Measurements from ENCODE around the gene SCAP.
A peak's percentile ranks its signal among the peaks of the same experiment; 100 is the strongest.

Gene SCAP

GRCh38 chr3:47379411-47379899 is 96.3 kb downstream of the SCAP start:
- Histone ChIP-seq H3K4me1 (ENCODE audit: control insufficient read depth in 1 of 2, insufficient read depth in 1 of 2, low read depth in 1 of 2, low read length in 1 of 2) (peaks cover 42 to 49% of the 10 kb centered on the region in 2 experiments), H3K9me3 (no peaks in the 10 kb centered on the region), H3K4me3 (ENCODE audit: low read depth in 1 of 2, low read length in 1 of 2) (peak overlapping the region; percentile 84 to 88), H3K27ac (peak overlapping the region; percentile 93), H3K36me3 (peaks cover 5% of the 10 kb centered on the region), H3K27me3 (no peaks in the 10 kb centered on the region)
- TF ChIP-seq CTCF (IDR thresholded peaks at IDR 0.05) = no peak

DNA sequence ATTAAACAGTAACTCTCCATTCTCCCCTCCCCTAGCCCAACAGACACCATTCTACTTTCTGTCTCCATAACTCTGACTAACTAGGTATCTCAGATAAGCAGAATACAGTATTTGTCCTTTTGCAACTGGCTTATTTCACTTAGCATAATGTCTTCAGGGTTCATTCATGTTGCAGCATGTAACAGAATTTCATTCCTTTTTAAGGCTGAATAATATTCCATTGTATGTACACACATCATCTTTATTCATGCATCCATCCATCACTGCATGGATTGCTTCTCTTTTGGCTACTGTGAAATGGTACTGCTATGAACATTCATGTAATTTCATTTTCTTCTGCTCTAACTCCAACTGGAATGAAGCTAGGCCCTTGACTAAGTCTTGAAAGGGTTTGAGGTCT is 96.9 kb downstream of the SCAP start:
- H3K27ac ChIP-seq = no peak overlapping the region
- TF ChIP-seq CTCF (IDR thresholded peaks at IDR 0.05) = no peak
- H3K4me1 ChIP-seq (ENCODE audit: control insufficient read depth in 1 of 2, insufficient read depth in 1 of 2, low read depth in 1 of 2, low read length in 1 of 2) = peaks cover 42 to 49% of the 10 kb centered on the region in 2 experiments
- no peaks in the 10 kb centered on the region for H3K27me3 ChIP-seq
- peaks cover 5% of the 10 kb centered on the region for H3K36me3 ChIP-seq
- H3K4me3 ChIP-seq (ENCODE audit: low read depth in 1 of 2, low read length in 1 of 2) = no peak overlapping the region
- H3K9me3 ChIP-seq = no peaks in the 10 kb centered on the region

GRCh38 chr3:47377186-47377585 is 98.6 kb downstream of the SCAP start:
- H3K27ac ChIP-seq = peak overlapping the region; percentile 71

DNA sequence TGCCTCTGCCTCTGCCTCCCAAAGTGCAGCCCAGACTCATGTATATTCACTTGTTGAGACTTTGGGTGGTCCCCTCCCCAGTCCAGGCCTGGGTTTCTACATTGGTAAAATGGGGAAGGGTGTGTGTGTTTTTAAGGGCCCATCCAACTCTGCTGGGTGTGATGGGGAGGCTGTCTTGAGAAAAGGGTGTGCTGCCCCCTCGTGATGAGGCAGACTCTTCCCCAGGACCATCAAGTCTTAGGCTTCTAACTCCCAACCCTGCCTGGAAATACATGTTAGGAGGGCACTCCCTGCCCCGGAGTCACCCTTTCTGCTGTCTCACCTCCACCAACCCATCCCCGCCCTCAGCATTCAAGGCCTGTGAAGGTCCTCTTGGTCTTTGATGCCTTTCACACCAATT is 99.3 kb downstream of the SCAP start:
- Histone ChIP-seq H3K27ac (peak overlapping the region; percentile 71), H3K4me1 (ENCODE audit: control insufficient read depth in 1 of 2, insufficient read depth in 1 of 2, low read depth in 1 of 2, low read length in 1 of 2) (peaks cover 53 to 58% of the 10 kb centered on the region in 2 experiments), H3K36me3 (no peaks in the 10 kb centered on the region), H3K27me3 (no peaks in the 10 kb centered on the region), H3K4me3 (ENCODE audit: low read depth in 1 of 2, low read length in 1 of 2) (no peak overlapping the region), H3K9me3 (no peaks in the 10 kb centered on the region)
- TF ChIP-seq CTCF (IDR thresholded peaks at IDR 0.05) = no peak

More at GRCh38 chr3:47377186-47377585, 98.6 kb downstream of the SCAP start:
- Histone ChIP-seq H3K4me1 (ENCODE audit: control insufficient read depth in 1 of 2, insufficient read depth in 1 of 2, low read depth in 1 of 2, low read length in 1 of 2) (peaks cover 53 to 58% of the 10 kb centered on the region in 2 experiments), H3K4me3 (ENCODE audit: low read depth in 1 of 2, low read length in 1 of 2) (no peak overlapping the region), H3K9me3 (no peaks in the 10 kb centered on the region), H3K27me3 (no peaks in the 10 kb centered on the region), H3K36me3 (no peaks in the 10 kb centered on the region)
- TF ChIP-seq CTCF (IDR thresholded peaks at IDR 0.05) = no peak

DNA sequence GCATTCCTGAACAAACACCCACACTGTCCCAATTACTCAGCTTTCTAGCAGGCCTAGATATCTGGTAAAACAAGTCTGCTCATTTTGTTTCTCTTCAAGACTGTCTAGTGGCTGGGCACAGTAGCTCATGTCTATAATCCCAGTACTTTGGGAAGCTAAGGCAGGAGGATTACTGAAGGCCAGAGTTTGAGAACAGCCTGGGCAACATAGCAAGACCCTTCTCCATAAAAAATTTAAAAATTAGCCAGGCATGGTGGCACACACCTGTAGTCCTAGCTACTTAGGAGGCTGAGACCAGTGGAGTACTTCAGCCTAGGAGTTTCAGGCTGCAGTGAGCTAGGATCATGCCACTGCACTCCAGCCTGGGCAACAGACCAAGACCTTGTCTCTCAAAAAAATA is 101.2 kb downstream of the SCAP start:
- Histone ChIP-seq H3K27ac (no peak overlapping the region), H3K9me3 (no peaks in the 10 kb centered on the region), H3K4me1 (ENCODE audit: control insufficient read depth in 1 of 2, insufficient read depth in 1 of 2, low read depth in 1 of 2, low read length in 1 of 2) (peaks cover 61 to 63% of the 10 kb centered on the region in 2 experiments), H3K27me3 (no peaks in the 10 kb centered on the region), H3K4me3 (ENCODE audit: low read depth in 1 of 2, low read length in 1 of 2) (no peak overlapping the region), H3K36me3 (no peaks in the 10 kb centered on the region)
- no peak for TF ChIP-seq CTCF (IDR thresholded peaks at IDR 0.05)

Data from neutrophil (primary cell).